ENCODE results near the gene TALDO1.

TALDO1 gene

DNA sequence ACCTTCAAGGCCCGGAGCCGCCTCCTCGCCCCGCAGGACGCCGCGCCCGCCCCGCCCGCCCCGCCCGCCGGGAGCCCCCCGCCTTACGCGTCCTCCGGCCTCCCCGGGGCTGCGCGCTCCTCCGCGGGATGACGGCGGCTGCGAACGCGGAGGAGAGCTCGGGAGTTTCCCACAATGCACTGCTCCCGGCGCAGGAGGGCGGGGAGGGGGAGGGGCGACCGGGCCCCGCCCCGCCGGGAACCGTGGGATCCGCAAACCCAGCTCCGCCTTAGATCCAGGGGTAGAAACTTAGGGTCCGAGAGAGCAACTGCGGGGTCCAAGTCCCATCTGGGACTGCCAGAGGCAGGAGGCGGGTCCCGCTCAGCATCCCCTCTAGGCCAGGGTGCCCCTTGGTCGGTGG, 42.7 kb downstream of the TALDO1 start, which contains the start of gene CEND1:
Gene CEND1 (minus strand): TSS at position 148 of the 400 bp plus-strand sequence. CDS start 1,514 bp downstream, outside the sequence.
- TF ChIP-seq ZNF274 (IDR thresholded peaks at IDR 0.05; ENCODE audit: low read depth, low read length) = no peak
- peak within 1 kb of the TSS; percentile 10; the same call in 1 of the 2 replicates for H3K4me3 ChIP-seq (ENCODE audit: low read length)

DNA sequence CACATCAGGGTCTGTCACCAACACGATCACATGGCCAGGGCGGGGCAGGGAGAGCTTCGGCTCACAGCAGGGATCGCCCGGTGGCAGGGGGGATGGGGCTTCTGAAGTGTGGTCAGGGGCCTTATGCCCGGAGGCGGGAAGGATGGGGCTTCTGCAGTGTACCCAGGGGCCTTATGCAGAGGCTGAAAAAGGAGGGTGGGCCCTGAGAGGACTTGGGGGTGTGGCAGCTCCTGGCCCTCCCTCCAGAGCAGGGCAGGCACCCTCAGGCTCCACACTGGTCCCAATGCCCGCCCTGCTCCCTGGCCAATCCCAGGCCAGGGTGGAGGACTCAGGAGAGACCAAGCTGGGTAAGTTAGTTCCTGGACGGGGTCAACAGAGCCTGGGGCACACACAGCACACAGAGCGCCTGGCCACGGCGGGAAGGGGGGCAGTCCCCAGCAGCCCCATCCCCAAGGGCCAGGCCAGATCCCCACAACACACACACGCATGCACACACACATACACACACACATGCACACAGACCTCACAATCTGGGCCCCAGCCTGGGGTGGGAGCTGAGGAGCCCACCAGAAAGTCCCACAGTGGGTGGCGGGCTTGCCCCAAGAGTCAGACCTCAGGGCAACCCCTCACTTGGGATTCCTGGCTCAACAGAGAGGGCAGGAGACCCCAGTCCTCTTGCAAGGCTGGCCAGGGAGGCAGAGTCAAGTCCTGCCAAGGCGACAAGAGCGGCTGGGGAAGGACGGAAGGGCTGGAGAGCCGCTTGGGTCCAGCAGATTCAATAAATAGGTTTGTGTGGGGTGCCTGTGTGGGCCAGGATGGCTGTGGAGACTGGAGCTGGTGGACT, 43.7 kb downstream of the TALDO1 start:
- H3K4me3 ChIP-seq (ENCODE audit: low read length) = no peak overlapping the region
- no peak for TF ChIP-seq ZNF274 (IDR thresholded peaks at IDR 0.05; ENCODE audit: low read depth, low read length)

DNA sequence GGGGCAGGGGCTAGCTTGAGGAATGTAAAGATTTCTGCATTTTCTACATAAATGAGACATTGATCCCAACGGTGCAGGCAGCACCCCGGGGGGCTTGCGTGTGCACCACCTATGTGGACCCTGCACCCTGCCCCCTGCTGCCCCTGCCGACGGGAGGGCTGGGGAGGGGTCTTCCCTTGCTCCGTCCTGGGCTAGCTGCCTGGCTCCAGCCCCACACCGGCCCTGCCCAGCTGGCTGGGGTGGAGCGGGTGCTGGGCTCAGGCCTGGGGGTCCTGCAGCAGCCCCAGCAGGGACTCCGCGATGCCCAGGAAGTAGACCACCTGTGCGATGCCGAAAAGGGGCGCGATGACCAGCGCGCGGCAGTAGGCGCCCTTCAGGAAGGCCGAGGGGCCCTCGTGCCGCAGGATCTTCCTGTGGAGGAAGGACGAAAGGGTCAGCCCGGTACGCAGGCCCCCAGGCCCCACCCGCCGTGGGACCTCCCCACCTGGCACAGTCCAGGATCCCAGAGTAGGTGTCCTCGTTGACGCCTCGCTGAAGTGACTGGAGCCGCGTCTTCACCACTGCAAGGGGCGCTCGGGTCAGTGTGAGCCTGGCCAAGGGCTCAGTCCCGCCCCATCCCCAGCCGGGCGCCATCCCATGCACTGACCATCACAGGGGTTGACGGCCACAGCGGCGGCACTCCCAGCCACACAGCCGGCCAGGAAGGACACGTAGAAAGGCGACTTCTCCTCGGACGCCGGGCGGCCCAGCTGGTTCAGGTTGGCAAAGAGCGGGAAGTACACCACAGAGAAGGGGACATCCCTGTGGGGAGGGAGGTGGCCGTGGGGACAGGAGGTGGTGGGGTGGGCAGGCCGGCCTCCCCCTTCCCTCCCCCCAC, 44.6 kb downstream of the TALDO1 start:
- no peak for TF ChIP-seq ZNF274 (IDR thresholded peaks at IDR 0.05; ENCODE audit: low read depth, low read length)

GRCh38 chr11:792535-792821, 45.2 kb downstream of the TALDO1 start:
- no peak overlapping the region for H3K4me3 ChIP-seq (ENCODE audit: low read length)

More for the DNA sequence above, 44.6 kb downstream of the TALDO1 start:
- H3K4me3 ChIP-seq (ENCODE audit: low read length) = no peak overlapping the region

GRCh38 chr11:792873-793272, 45.6 kb downstream of the TALDO1 start:
- H3K4me3 ChIP-seq (ENCODE audit: low read length) = no peak overlapping the region
- TF ChIP-seq ZNF274 (IDR thresholded peaks at IDR 0.05; ENCODE audit: low read depth, low read length) = no peak

More at GRCh38 chr11:792535-792821, 45.2 kb downstream of the TALDO1 start:
- TF ChIP-seq ZNF274 (IDR thresholded peaks at IDR 0.05; ENCODE audit: low read depth, low read length) = no peak

GRCh38 chr11:793556-793955, 46.3 kb downstream of the TALDO1 start:
- no peak overlapping the region for H3K4me3 ChIP-seq (ENCODE audit: low read length)
- no peak for TF ChIP-seq ZNF274 (IDR thresholded peaks at IDR 0.05; ENCODE audit: low read depth, low read length)

GRCh38 chr11:794013-794765, 46.9 kb downstream of the TALDO1 start:
- H3K4me3 ChIP-seq (ENCODE audit: low read length) = no peak overlapping the region
- no peak for TF ChIP-seq ZNF274 (IDR thresholded peaks at IDR 0.05; ENCODE audit: low read depth, low read length)

- peak overlapping the region; percentile 87; the same call in 1 of the 2 replicates for H3K4me3 ChIP-seq (ENCODE audit: low read length)
- TF ChIP-seq ZNF274 (IDR thresholded peaks at IDR 0.05; ENCODE audit: low read depth, low read length) = no peak
These were observed 47.7 kb downstream of the TALDO1 start for GRCh38 chr11:794766-795633.

DNA sequence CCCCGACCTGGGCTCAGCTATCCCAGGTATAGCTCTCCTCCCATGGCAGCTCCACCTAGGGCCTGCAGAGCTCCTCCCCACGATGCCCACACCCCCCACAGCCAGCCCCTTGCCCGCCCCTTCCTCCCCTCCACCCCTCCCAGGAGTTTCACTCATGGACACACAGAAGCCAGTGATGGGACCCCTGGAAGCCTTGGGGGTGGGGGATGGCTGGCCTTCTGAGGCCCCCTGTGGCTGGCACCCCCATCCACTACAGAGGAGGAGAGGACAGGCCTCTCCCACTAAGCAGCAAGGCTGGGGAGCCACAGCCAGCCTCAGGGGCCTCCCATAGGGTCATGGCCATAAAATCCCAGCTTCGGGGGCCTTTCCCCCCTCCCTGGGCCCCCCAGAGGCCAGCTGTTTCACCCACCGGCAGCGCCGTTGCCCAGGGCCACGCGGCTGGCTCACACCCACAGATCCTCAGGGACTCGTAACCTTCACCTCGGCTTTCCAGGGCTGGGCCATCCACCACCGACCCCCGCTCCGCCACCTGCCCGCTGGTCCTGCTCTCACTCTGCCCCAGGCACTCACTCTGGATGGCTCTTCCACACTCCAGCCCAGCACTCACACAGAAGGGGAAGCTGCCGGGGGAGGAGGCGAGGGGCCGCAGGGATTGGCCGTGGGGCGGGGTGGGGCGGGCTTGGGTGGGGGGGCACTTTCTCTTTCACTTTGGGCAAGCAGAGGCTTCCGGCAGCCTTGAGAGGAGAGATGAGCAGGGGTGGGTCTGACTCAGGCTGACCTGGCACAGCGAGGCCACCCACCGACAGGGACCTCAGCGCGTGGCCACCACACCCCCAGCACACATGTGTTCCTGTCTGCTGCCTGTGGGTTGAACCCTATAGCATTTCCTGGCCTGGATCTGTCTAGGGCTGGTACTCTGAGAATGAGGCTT, 48.6 kb downstream of the TALDO1 start:
- peak overlapping the region; percentile 87 for H3K4me3 ChIP-seq (ENCODE audit: low read length)

DNA sequence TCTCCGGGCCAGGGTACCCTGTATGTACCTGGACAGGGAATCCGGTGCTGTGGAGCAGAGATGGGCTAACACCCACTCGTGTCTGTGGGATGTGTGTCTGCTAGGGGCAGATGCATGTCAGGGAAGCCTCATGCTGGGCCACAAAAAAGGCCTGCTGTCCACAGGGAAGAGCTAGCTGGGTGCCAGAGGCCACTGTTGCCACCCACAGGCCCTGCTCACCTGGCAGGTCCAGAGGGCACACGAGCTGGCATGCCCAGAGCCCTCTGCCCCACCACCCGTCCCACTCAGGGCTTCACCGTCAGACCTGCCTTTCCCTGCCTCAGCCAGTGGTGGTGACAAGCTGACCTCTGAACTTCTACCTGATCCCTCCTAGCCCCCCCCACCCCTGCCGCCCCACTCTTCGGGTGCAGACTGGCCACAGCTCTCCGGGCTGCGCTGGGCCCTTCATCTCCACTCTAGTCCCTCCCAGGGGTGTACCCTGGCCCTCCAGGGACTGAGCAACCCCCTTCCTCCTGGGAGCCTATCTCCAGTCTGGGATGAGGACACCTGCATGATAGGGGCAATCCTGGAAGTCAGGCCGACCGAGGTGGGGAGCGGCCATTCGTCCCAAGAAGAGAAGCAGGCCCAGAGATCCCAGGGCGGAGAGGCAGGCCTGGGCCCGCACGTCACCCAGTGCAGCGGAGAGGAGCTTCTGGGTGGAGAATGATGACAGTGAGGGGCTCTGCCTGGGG, 49.5 kb downstream of the TALDO1 start:
- TF ChIP-seq ZNF274 (IDR thresholded peaks at IDR 0.05; ENCODE audit: low read depth, low read length) = no peak

More for the DNA sequence above, 48.6 kb downstream of the TALDO1 start:
- TF ChIP-seq ZNF274 (IDR thresholded peaks at IDR 0.05; ENCODE audit: low read depth, low read length) = no peak

DNA sequence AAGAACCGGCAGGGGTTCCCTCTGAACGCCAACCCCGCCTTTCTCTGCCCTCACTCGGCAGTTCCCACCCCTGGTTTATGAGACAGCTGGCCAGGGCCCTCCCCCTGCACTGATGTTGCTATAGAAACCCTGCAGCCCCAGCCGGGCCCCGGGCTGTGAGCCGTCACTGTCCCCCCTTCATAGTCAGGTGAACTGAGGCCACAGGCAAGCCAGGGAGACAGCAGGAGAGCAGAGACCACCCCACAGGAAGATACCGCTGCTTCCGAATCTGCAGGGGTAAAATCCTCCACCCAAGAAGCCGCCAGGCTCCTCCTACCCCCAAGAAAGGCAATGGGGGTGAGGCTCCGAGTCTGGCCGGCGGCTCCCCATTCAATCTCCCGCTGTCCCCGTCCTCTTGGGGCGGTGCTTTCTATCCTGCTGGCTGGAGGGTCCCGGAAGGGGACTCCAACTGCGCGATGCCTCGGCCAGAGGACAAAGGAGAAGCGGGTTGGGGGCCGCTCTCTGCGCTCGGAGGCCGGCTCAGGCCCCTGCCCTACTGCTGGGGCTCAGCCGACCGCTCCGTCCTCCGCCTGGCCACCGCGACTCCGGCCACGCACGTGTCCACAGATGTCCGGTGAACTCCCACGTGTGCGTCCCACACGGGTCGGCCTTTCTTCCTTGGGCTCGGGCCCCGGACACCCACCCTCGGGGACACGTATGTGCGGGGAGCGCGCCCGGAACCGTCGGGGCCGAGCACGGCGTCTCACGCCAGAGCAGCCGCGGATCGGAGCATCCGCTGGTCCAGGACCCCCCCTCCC, 50.2 kb downstream of the TALDO1 start:
- peak overlapping the region; percentile 67 for H3K4me3 ChIP-seq (ENCODE audit: low read length)
- no peak for TF ChIP-seq ZNF274 (IDR thresholded peaks at IDR 0.05; ENCODE audit: low read depth, low read length)

More for the DNA sequence above, 49.5 kb downstream of the TALDO1 start:
- H3K4me3 ChIP-seq (ENCODE audit: low read length) = peak overlapping the region; percentile 67; the same call in 1 of the 2 replicates
